ENCODE data around the gene GDF9.

The GDF9 gene

GRCh38 chr5:132853790-132854189 is 12.5 kb downstream of the GDF9 start:
- Histone ChIP-seq H3K9me3 (ENCODE audit: control insufficient read depth, insufficient read depth, low read length) (no peaks in the 10 kb centered on the region), H3K9ac (ENCODE audit: low read depth, low read length) (no peak overlapping the region), H3K36me3 (ENCODE audit: control insufficient read depth, insufficient read depth, low read length) (no peaks in the 10 kb centered on the region), H3K4me3 (ENCODE audit: low read depth, low read length) (no peak overlapping the region), H3K4me1 (ENCODE audit: control insufficient read depth, insufficient read depth, low read length) (peaks cover 11% of the 10 kb centered on the region), H3K27ac (ENCODE audit: low read depth, low read length) (no peak overlapping the region), H3K27me3 (ENCODE audit: control insufficient read depth, insufficient read depth, low read length) (no peaks in the 10 kb centered on the region)

DNA sequence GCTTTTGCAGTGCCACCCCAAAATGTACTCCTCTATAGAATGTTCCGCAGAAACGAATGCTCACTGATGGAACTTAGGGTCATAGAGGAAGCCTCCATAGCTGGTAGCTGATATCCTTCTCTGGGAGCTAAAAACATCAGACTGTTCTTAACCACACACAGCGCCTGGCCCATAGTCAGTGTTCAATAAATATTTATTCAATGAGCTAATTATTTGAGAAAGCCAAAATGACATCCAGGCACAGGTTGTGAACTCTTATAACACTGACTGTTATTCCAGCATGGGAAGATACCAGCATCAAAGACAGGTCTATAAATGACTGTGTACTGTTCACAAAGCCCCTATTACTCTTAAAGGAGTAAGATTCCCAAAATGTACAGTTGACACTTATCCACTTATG is 12.9 kb downstream of the GDF9 start:
- no peaks in the 10 kb centered on the region for H3K9me3 ChIP-seq (ENCODE audit: control insufficient read depth, insufficient read depth, low read length)
- H3K4me1 ChIP-seq (ENCODE audit: control insufficient read depth, insufficient read depth, low read length) = peaks cover 11% of the 10 kb centered on the region
- H3K4me3 ChIP-seq (ENCODE audit: low read depth, low read length) = no peak overlapping the region
- no peak overlapping the region for H3K27ac ChIP-seq (ENCODE audit: low read depth, low read length)
- H3K9ac ChIP-seq (ENCODE audit: low read depth, low read length) = no peak overlapping the region
- H3K27me3 ChIP-seq (ENCODE audit: control insufficient read depth, insufficient read depth, low read length) = no peaks in the 10 kb centered on the region
- H3K36me3 ChIP-seq (ENCODE audit: control insufficient read depth, insufficient read depth, low read length) = no peaks in the 10 kb centered on the region

- H3K27me3 ChIP-seq (ENCODE audit: control insufficient read depth, insufficient read depth, low read length) = no peaks in the 10 kb centered on the region
- no peak overlapping the region for H3K4me3 ChIP-seq (ENCODE audit: low read depth, low read length)
- peaks cover 11% of the 10 kb centered on the region for H3K4me1 ChIP-seq (ENCODE audit: control insufficient read depth, insufficient read depth, low read length)
- no peak overlapping the region for H3K27ac ChIP-seq (ENCODE audit: low read depth, low read length)
- H3K36me3 ChIP-seq (ENCODE audit: control insufficient read depth, insufficient read depth, low read length) = no peaks in the 10 kb centered on the region
- no peak overlapping the region for H3K9ac ChIP-seq (ENCODE audit: low read depth, low read length)
- H3K9me3 ChIP-seq (ENCODE audit: control insufficient read depth, insufficient read depth, low read length) = no peaks in the 10 kb centered on the region
Observed at GRCh38 chr5:132850066-132850465, 16.2 kb downstream of the GDF9 start.

DNA sequence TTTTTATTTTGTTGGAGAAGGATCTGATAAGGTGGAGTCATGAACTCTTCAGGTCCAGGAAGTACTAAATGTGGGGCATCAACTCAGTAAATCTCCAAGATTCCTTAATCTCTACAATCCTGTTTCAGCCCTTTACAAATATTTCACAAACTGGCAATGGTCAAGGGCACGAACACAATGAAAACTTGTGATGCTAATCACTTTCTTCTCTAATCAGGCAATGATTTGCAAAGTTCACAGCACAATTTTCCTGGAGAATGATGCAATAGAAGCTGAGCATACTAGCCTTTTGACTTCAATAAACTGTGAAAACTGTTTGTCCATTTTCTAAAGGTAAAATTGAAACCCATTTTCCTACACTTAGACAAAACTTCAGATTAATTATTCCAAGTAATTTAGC is 16.9 kb downstream of the GDF9 start:
- Histone ChIP-seq H3K4me3 (ENCODE audit: low read depth, low read length) (no peak overlapping the region), H3K36me3 (ENCODE audit: control insufficient read depth, insufficient read depth, low read length) (no peaks in the 10 kb centered on the region), H3K27ac (ENCODE audit: low read depth, low read length) (no peak overlapping the region), H3K9me3 (ENCODE audit: control insufficient read depth, insufficient read depth, low read length) (no peaks in the 10 kb centered on the region), H3K9ac (ENCODE audit: low read depth, low read length) (no peak overlapping the region), H3K27me3 (ENCODE audit: control insufficient read depth, insufficient read depth, low read length) (no peaks in the 10 kb centered on the region), H3K4me1 (ENCODE audit: control insufficient read depth, insufficient read depth, low read length) (peaks cover 8% of the 10 kb centered on the region)

DNA sequence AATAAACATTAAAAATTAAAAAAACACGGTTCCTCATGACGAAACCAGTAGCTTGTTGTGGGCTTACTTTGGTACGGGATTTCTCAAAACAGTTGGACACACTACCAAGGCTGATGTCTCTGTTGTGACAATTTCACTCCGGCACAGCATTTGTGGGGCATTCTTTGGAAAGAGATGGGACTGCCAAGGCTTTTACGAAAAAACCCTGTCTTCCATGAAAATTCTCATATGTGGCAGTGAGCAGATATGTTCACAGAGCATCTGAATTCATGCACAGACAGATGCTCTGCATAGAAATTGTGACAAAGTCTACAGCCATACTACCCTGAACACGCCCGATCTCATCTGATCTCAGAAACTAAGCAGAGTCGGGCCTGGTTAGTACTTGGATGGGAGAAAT is 18.0 kb downstream of the GDF9 start:
- Histone ChIP-seq H3K27me3 (ENCODE audit: control insufficient read depth, insufficient read depth, low read length) (no peaks in the 10 kb centered on the region), H3K9ac (ENCODE audit: low read depth, low read length) (no peak overlapping the region), H3K27ac (ENCODE audit: low read depth, low read length) (no peak overlapping the region), H3K4me3 (ENCODE audit: low read depth, low read length) (no peak overlapping the region), H3K4me1 (ENCODE audit: control insufficient read depth, insufficient read depth, low read length) (no peaks in the 10 kb centered on the region), H3K36me3 (ENCODE audit: control insufficient read depth, insufficient read depth, low read length) (no peaks in the 10 kb centered on the region), H3K9me3 (ENCODE audit: control insufficient read depth, insufficient read depth, low read length) (no peaks in the 10 kb centered on the region)

DNA sequence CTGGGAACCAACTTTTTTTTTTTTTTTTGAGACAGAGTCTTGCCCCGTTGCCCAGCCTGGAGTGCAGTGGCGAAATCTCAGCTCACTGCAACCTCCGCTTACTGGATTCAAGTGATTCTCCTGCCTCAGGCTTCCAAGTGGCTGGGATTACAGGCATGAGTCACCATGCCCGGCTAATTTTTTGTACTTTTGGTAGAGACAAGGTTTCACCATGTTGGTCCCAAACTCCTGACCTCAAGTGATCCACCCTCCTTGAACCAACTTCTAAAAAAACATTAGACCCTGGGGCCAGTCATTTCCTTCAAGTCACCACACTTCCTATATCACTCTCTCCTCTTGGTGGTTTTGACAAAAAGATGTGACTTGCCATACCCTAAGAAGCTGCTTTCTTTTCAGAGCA is 25.0 kb downstream of the GDF9 start:
- H3K4me3 ChIP-seq (ENCODE audit: low read depth, low read length) = no peak overlapping the region
- no peaks in the 10 kb centered on the region for H3K27me3 ChIP-seq (ENCODE audit: control insufficient read depth, insufficient read depth, low read length)
- H3K9me3 ChIP-seq (ENCODE audit: control insufficient read depth, insufficient read depth, low read length) = no peaks in the 10 kb centered on the region
- H3K27ac ChIP-seq (ENCODE audit: low read depth, low read length) = no peak overlapping the region
- no peaks in the 10 kb centered on the region for H3K4me1 ChIP-seq (ENCODE audit: control insufficient read depth, insufficient read depth, low read length)
- no peaks in the 10 kb centered on the region for H3K36me3 ChIP-seq (ENCODE audit: control insufficient read depth, insufficient read depth, low read length)
- H3K9ac ChIP-seq (ENCODE audit: low read depth, low read length) = no peak overlapping the region

DNA sequence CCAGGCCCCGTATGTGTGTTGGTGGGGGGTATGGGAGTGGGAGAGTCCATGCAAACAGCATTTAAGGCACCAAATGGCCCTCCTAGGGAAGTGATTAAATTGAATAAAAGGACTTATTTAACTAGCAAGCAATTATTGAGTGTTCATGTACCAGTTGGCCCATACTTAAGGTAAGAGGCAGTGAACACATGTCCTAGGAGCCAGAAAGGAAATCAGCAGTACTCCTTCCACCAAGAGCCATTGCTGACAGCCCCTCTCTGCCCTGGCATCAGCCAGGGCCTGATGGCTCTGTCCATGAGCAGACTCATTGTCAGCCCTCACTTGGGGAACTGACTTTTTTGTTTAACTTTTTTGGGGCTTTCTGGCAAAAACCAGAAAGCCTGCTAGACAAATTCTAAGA is 25.4 kb downstream of the GDF9 start:
- H3K27me3 ChIP-seq (ENCODE audit: control insufficient read depth, insufficient read depth, low read length) = no peaks in the 10 kb centered on the region
- no peak overlapping the region for H3K27ac ChIP-seq (ENCODE audit: low read depth, low read length)
- H3K4me3 ChIP-seq (ENCODE audit: low read depth, low read length) = no peak overlapping the region
- H3K36me3 ChIP-seq (ENCODE audit: control insufficient read depth, insufficient read depth, low read length) = no peaks in the 10 kb centered on the region
- H3K4me1 ChIP-seq (ENCODE audit: control insufficient read depth, insufficient read depth, low read length) = no peaks in the 10 kb centered on the region
- H3K9me3 ChIP-seq (ENCODE audit: control insufficient read depth, insufficient read depth, low read length) = no peaks in the 10 kb centered on the region
- H3K9ac ChIP-seq (ENCODE audit: low read depth, low read length) = no peak overlapping the region

DNA sequence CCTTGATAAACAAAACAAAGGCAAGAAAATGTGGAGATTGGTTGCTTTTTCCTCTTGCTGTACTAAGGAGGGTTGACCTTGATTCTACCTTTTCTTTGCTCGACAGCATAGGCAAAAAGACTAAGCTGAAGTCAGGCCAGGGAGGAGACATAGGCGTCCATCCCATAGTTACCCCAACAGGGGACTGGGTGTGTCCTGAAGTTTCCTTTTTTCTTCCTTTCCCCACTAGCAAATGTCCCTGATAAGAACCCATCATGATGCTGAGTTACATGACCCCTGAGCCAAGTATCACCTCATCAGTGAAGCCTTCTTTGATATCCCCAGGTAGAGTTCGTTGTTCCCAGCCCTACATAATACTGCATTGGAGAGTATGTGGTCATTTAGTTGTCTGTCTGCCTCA is 26.0 kb downstream of the GDF9 start:
- H3K4me3 ChIP-seq (ENCODE audit: low read depth, low read length) = no peak overlapping the region
- no peaks in the 10 kb centered on the region for H3K36me3 ChIP-seq (ENCODE audit: control insufficient read depth, insufficient read depth, low read length)
- H3K9ac ChIP-seq (ENCODE audit: low read depth, low read length) = no peak overlapping the region
- no peaks in the 10 kb centered on the region for H3K9me3 ChIP-seq (ENCODE audit: control insufficient read depth, insufficient read depth, low read length)
- H3K27me3 ChIP-seq (ENCODE audit: control insufficient read depth, insufficient read depth, low read length) = no peaks in the 10 kb centered on the region
- no peak overlapping the region for H3K27ac ChIP-seq (ENCODE audit: low read depth, low read length)
- H3K4me1 ChIP-seq (ENCODE audit: control insufficient read depth, insufficient read depth, low read length) = no peaks in the 10 kb centered on the region

DNA sequence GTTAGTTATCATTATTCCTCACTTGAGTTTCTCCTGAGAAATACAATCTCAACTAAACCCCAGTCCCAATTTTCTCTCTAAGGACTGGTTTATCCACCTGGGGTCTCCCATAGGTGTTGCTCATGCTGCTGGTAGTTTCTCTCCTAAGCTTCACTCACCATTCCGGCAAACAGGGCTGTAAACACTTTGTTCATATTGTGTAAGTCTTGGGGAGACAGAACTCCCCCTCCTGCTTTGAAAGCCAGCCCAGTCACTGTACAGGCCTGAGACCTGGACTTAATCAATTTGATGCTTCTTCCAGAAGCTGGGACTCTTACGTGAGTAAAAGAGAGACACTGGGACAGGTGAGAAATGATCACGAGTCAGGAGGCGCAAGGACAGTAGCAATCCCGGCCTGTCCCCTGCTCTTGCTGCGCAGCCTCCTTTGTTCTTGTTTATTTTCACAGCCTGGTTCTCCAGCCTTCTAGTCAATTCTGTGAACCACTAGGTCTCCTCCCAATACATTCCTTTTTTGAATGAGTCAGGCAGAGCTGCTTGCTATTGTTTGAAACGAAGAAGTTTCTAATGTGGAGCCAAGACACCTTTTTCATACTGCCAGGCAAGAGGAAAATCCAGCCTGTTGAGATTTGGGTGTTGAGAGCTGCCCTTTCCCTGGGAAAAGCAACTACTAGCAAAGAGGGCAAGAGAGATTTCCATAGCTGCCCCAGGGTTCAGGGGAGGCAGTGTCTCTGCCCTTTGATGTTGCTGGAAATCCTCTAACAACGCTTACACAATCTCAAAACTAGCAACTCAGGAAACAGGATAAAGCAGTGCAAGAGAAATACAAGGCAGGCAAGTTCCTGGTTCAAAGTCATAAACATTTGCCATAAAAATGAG is 26.6 kb downstream of the GDF9 start:
- Histone ChIP-seq H3K27ac (ENCODE audit: low read depth, low read length) (no peak overlapping the region), H3K27me3 (ENCODE audit: control insufficient read depth, insufficient read depth, low read length) (no peaks in the 10 kb centered on the region), H3K9ac (ENCODE audit: low read depth, low read length) (no peak overlapping the region), H3K9me3 (ENCODE audit: control insufficient read depth, insufficient read depth, low read length) (no peaks in the 10 kb centered on the region), H3K36me3 (ENCODE audit: control insufficient read depth, insufficient read depth, low read length) (no peaks in the 10 kb centered on the region), H3K4me3 (ENCODE audit: low read depth, low read length) (no peak overlapping the region), H3K4me1 (ENCODE audit: control insufficient read depth, insufficient read depth, low read length) (no peaks in the 10 kb centered on the region)

GRCh38 chr5:132838516-132839282 is 27.6 kb downstream of the GDF9 start:
- Histone ChIP-seq H3K4me1 (ENCODE audit: control insufficient read depth, insufficient read depth, low read length) (no peaks in the 10 kb centered on the region), H3K36me3 (ENCODE audit: control insufficient read depth, insufficient read depth, low read length) (no peaks in the 10 kb centered on the region), H3K9me3 (ENCODE audit: control insufficient read depth, insufficient read depth, low read length) (no peaks in the 10 kb centered on the region), H3K9ac (ENCODE audit: low read depth, low read length) (no peak overlapping the region), H3K4me3 (ENCODE audit: low read depth, low read length) (no peak overlapping the region), H3K27me3 (ENCODE audit: control insufficient read depth, insufficient read depth, low read length) (no peaks in the 10 kb centered on the region), H3K27ac (ENCODE audit: low read depth, low read length) (no peak overlapping the region)

GRCh38 chr5:132837868-132838267 is 28.4 kb downstream of the GDF9 start:
- Histone ChIP-seq H3K4me3 (ENCODE audit: low read depth, low read length) (no peak overlapping the region), H3K27ac (ENCODE audit: low read depth, low read length) (no peak overlapping the region), H3K36me3 (ENCODE audit: control insufficient read depth, insufficient read depth, low read length) (no peaks in the 10 kb centered on the region), H3K4me1 (ENCODE audit: control insufficient read depth, insufficient read depth, low read length) (no peaks in the 10 kb centered on the region), H3K9ac (ENCODE audit: low read depth, low read length) (no peak overlapping the region), H3K9me3 (ENCODE audit: control insufficient read depth, insufficient read depth, low read length) (no peaks in the 10 kb centered on the region), H3K27me3 (ENCODE audit: control insufficient read depth, insufficient read depth, low read length) (peaks cover 2% of the 10 kb centered on the region; the same call in 1 of the 2 replicates)
